Activated CD8-positive, alpha-beta memory T cell treated with anti-CD3 and anti-CD28 coated beads, Interleukin-2, amount 50 U/mL, for 24 hours (primary cell): ENCODE measurements around the gene SLC2A4RG.

Source experiments
- DNase-seq: peaks from one replicate; pipeline ENCODE4 v3.0.0-alpha.2; 2020; ENCODE audit errors: extremely low read depth

SLC2A4RG gene, protein sequence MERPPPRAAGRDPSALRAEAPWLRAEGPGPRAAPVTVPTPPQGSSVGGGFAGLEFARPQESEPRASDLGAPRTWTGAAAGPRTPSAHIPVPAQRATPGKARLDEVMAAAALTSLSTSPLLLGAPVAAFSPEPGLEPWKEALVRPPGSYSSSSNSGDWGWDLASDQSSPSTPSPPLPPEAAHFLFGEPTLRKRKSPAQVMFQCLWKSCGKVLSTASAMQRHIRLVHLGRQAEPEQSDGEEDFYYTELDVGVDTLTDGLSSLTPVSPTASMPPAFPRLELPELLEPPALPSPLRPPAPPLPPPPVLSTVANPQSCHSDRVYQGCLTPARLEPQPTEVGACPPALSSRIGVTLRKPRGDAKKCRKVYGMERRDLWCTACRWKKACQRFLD

DNA sequence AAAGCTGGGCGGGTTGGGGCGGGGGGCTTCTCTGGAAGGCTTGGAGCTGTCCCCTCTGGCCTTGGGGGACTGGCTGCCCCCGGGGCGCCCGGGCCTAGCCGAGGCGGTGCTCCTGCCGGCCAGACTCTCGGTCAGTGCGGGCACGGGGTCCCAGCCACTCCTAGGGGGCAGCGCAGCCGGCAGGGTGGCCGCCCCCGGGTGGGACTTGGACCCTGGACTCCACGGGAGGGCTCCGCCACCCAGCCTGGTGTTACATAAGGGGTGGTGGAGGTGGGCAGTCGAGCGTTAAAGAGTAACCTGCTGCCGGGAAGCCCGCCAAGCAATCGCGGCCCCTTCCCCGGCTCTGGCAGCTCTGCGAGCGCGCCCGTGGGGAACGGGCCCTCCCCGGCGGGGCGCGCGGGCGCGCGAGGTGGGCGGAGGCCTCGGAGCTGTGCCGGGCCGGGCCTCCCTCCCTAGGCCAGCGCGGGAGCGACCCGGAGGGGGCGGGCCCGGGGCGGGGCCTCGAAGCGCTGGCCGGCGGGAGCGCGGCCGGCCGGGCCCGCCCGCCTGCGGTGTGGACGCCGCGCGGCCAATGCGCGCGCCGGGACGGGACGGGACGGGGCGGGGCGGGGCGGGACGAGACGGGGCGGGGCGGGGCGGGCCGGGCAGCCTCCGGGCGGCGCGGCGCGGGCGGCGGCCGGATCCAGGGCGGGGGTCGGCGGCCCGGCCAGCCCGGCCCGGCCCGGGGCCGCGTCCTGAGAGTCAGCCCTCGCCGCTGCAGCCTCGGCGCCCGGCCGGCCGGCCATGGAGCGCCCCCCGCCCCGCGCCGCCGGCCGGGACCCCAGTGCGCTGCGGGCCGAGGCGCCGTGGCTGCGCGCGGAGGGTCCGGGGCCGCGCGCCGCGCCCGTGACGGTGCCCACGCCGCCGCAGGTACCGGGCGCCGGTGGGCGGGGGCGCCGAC is at the start of gene SLC2A4RG:
Gene SLC2A4RG (plus strand): TSS at position 647 of the 940 bp plus-strand sequence. CDS start 137 bp downstream, at position 784.
- DNase-seq: no peak

DNA sequence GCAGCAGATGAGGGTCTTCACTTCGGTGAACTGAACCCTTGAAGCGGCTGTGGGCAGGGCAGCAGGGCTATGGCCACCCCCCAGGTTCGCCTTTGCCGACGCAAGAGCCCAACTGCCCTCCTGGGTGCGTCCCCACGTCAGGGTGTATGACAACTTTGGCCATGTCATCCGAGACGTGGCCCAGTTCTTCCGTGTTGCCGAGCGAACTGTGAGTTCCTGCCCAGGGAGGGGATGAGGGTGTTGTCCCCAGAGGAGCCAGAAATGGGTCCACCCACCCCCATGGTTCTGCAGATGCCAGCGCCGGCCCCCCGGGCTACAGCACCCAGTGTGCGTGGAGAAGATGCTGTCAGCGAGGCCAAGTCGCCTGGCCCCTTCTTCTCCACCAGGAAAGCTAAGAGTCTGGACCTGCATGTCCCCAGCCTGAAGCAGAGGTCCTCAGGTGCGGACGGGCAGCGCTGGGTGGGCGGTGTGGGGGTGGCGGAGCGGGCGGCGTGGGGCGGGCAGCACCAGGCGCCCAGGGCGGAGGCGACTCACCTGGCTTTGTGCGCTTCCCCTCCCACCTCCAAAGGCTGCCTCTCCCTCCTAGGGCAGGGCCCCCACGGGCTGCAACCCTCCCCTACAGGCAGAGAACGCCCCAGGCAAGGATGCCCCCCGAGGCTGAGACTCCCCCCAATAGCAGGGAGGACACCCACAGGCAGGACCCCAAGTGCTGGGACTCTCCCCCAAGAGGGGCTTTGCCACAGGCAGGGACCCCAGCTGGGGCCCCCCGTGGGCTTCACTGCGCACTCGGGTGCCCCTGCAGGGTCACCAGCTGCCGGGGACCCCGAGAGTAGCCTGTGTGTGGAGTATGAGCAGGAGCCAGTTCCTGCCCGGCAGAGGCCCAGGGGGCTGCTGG is 49.3 kb upstream of the SLC2A4RG start:
- no peak for DNase-seq

DNA sequence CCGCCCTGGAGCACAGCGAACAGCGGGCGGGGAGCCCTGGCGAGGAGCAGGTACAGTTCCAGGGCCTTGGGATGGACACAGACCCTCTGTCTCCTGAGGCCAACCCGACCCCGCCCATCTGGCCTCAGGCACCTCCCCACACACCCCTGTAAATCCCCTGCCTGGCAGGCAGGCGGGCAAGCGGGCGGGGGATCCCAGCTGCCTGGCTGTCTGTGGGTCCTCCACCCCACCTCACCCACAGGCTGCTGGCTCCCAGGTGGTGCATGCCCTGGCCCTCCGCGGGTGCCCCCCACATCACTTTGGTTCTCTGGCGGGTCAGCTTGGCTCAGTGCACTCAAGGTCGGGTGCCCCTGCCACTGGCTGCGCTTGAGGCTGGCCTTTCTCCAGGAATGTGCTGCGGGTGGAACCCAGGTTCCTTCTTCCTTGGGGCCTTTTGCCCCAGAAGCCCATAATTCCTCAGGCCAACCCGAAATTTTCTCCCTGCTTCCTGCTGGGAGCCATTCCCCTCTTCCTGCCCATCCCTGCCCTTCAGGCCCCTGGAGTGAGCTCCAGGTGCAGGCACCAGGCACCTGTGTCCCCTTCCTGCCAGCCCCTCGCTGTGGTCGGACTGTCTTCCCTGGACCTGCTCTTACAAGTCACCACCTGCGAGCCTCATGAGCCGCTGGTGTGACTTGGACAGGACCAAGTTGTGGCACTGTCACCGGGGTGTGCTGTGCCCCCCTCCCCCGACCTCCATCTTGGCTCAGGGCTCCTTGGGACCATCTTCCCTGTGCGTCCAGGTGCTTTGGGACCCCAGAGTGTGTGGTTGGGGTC is 48.5 kb upstream of the SLC2A4RG start:
- DNase-seq: no peak

DNA sequence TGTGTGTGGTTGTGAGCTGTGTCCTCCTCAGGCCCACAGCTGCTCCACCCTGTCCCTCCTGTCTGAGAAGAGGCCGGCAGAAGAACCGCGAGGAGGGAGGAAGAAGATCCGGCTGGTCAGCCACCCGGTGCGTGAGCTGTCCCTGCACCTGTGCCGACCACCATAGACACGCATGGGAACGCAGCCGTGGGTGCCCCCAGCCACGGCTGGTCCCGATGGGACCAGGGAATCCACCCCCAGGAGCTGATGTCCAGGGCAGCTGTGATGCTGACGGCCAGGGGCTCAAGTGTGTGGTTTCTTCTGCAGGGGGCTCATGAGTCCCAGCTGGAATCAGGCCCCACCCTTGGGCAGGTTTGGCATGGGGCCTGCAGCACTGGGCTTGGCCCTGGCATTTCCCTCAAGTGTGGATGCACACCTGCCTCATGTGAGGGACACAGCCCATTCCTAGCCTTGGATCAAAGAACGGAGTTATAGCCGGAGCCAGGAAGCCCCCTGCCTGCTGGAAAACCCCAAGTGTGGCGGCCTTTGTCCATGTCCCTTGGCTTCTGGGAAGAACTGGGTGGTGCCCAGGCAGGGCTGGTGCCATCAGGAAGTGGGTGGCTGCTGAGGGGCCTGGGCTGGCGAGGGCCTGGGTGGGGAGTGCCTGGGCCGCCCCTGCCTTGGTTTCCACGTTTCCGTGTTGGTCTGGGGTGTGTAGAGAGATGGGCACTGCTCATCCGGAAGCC is 47.7 kb upstream of the SLC2A4RG start:
- no peak for DNase-seq

DNA sequence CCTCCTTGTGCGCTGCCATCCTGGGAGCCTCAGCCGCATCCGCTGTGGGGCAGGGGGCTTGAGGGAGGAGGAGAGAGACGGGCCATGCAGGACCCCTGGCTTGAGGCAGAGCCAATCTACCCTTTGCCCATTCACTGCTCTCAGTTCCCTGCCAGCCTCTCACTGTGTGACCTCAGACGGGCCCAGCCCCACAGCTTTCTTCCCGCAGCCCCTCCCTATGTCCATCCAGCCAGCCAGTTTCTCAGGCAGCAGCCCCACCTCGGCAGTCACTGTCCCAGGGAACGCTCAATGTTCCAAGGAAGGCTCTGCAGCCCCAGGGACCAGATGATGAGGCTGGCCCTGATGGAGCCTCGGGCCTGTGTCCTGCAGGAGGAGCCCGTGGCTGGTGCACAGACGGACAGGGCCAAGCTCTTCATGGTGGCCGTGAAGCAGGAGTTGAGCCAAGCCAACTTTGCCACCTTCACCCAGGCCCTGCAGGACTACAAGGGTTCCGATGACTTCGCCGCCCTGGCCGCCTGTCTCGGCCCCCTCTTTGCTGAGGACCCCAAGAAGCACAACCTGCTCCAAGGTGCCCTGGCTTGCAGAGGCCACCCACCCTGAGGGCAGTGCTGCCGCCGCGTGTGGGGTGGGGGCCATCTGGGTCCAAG is 47.0 kb upstream of the SLC2A4RG start:
- DNase-seq: no peak

DNA sequence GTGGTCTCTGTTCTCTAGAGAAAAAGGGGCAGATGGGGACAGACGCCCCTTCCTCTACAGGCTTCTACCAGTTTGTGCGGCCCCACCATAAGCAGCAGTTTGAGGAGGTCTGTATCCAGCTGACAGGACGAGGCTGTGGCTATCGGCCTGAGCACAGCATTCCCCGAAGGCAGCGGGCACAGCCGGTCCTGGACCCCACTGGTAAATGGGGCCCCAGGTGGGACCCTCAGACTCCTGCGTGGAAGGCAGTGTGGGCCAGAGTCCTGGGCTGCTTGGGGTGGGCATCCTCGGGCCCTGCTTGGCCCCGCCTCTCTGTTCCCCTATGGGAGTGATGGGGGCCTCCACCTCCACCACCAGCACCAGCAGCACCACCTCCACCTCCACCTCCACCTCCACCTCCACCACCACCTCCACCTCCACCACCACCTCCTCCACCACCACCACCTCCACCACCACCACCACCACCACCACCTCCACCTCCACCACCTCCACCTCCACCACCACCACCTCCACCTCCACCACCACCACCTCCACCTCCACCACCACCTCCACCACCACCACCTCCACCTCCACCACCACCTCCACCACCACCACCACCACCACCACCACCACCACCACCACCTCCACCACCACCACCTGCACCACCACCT is 46.4 kb upstream of the SLC2A4RG start:
- DNase-seq: no peak

DNA sequence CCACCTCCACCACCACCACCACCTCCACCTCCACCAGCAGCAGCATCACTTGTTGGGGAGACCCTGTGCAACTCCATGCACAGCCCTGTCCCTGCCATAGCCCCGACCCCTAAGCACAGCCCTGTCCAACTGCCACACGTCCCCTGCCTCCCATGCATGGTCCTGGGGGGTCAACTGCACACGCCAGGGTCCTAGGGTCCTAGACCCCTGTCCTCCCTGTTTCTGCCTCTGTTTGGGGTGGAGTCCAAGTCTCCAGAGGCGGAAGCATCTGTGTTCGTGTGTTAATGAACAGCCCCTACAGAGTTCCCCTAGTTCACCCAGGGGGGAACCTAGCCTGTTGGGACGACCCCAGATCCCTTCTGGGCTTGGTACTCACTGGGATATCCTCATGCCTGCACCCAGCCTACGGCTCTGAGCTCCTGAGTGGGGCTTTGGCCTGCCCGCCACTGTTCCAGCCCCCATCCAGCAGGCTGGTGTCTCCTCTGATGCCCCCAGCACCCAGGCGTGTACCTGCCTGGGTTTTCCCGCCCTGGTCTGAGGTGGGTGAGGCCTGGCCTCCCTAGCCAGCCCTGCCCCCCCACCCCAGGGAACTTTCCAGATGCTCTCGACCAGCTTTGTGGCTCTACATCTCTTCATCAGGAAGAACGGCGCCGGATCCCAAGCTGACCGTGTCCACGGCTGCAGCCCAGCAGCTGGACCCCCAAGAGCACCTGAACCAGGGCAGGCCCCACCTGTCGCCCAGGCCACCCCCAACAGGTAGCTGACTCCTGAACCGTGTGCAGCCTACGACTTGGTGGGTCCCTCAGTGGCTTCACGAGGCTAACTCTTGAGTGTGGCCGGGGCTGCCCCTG is 45.6 kb upstream of the SLC2A4RG start:
- DNase-seq: no peak

DNA sequence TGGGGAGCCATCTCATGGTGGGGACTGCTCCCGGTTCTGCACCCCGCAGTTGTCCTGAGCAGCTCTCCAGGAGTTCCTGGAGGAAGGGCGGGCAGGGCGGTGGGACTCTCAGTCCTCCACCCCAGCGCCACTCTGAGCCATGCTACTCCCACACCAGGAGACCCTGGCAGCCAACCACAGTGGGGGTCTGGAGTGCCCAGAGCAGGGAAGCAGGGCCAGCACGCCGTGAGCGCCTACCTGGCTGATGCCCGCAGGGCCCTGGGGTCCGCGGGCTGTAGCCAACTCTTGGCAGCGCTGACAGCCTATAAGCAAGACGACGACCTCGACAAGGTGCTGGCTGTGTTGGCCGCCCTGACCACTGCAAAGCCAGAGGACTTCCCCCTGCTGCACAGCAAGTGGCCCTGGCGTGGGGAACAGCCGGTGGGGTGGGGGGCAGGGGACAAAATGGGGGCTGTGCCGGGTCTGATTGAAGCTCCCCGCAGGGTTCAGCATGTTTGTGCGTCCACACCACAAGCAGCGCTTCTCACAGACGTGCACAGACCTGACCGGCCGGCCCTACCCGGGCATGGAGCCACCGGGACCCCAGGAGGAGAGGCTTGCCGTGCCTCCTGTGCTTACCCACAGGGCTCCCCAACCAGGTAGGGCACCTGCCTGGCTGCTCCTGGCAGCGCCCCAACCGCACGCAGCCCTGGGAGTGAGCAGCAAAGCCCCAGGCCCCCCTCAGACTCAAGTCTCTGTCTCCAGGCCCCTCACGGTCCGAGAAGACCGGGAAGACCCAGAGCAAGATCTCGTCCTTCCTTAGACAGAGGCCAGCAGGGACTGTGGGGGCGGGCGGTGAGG is 44.8 kb upstream of the SLC2A4RG start:
- DNase-seq: no peak

DNA sequence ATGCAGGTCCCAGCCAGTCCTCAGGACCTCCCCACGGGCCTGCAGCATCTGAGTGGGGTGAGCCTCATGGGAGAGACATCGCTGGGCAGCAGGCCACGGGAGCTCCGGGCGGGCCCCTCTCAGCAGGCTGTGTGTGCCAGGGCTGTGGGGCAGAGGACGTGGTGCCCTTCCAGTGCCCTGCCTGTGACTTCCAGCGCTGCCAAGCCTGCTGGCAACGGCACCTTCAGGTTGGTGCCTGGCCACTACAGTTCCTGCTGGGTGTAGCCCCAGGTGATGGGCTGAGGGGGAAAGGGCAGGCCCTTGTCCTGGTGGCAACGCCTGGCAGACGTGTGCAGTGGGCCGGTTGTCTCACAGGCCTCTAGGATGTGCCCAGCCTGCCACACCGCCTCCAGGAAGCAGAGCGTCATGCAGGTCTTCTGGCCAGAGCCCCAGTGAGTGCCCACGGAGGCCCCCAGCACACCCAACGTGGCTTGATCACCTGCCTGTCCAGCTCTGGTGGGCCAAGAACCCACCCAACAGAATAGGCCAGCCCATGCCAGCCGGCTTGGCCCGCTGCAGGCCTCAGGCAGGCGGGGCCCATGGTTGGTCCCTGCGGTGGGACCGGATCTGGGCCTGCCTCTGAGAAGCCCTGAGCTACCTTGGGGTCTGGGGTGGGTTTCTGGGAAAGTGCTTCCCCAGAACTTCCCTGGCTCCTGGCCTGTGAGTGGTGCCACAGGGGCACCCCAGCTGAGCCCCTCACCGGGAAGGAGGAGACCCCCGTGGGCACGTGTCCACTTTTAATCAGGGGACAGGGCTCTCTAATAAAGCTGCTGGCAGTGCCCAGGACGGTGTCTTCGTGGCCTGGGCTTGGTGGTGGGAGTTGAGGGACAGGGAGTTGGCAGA is 43.9 kb upstream of the SLC2A4RG start:
- DNase-seq: no peak

DNA sequence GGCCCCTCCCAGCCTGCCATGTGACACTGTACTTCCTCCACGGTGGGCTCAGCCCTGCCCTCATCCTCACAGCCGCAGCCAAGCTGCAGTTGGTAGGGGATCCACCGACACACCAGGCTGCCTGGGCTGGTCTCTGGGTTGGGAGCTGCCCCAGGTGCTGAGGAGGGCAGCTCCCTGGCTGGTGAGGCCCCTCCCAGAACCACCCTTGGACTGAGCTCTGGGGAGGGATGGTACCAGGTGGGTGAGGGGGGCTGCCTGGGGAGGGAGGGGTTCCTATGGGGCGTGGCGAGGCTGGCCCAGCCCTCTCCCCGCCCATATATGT is 43.3 kb upstream of the SLC2A4RG start:
- no peak for DNase-seq

DNA sequence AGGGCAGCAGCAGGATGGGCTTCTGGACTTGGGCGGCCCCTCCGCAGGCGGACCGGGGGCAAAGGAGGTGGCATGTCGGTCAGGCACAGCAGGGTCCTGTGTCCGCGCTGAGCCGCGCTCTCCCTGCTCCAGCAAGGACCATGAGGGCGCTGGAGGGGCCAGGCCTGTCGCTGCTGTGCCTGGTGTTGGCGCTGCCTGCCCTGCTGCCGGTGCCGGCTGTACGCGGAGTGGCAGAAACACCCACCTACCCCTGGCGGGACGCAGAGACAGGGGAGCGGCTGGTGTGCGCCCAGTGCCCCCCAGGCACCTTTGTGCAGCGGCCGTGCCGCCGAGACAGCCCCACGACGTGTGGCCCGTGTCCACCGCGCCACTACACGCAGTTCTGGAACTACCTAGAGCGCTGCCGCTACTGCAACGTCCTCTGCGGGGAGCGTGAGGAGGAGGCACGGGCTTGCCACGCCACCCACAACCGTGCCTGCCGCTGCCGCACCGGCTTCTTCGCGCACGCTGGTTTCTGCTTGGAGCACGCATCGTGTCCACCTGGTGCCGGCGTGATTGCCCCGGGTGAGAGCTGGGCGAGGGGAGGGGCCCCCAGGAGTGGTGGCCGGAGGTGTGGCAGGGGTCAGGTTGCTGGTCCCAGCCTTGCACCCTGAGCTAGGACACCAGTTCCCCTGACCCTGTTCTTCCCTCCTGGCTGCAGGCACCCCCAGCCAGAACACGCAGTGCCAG is 42.8 kb upstream of the SLC2A4RG start, which contains the start of gene TNFRSF6B:
Gene TNFRSF6B (plus strand): TSS at position 25 of the 729 bp plus-strand sequence. CDS start 116 bp downstream, at position 141.
- DNase-seq: no peak

DNA sequence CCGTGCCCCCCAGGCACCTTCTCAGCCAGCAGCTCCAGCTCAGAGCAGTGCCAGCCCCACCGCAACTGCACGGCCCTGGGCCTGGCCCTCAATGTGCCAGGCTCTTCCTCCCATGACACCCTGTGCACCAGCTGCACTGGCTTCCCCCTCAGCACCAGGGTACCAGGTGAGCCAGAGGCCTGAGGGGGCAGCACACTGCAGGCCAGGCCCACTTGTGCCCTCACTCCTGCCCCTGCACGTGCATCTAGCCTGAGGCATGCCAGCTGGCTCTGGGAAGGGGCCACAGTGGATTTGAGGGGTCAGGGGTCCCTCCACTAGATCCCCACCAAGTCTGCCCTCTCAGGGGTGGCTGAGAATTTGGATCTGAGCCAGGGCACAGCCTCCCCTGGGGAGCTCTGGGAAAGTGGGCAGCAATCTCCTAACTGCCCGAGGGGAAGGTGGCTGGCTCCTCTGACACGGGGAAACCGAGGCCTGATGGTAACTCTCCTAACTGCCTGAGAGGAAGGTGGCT is 42.2 kb upstream of the SLC2A4RG start:
- no peak for DNase-seq

DNA sequence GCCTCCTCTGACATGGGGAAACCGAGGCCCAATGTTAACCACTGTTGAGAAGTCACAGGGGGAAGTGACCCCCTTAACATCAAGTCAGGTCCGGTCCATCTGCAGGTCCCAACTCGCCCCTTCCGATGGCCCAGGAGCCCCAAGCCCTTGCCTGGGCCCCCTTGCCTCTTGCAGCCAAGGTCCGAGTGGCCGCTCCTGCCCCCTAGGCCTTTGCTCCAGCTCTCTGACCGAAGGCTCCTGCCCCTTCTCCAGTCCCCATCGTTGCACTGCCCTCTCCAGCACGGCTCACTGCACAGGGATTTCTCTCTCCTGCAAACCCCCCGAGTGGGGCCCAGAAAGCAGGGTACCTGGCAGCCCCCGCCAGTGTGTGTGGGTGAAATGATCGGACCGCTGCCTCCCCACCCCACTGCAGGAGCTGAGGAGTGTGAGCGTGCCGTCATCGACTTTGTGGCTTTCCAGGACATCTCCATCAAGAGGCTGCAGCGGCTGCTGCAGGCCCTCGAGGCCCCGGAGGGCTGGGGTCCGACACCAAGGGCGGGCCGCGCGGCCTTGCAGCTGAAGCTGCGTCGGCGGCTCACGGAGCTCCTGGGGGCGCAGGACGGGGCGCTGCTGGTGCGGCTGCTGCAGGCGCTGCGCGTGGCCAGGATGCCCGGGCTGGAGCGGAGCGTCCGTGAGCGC is 41.6 kb upstream of the SLC2A4RG start:
- no peak for DNase-seq

DNA sequence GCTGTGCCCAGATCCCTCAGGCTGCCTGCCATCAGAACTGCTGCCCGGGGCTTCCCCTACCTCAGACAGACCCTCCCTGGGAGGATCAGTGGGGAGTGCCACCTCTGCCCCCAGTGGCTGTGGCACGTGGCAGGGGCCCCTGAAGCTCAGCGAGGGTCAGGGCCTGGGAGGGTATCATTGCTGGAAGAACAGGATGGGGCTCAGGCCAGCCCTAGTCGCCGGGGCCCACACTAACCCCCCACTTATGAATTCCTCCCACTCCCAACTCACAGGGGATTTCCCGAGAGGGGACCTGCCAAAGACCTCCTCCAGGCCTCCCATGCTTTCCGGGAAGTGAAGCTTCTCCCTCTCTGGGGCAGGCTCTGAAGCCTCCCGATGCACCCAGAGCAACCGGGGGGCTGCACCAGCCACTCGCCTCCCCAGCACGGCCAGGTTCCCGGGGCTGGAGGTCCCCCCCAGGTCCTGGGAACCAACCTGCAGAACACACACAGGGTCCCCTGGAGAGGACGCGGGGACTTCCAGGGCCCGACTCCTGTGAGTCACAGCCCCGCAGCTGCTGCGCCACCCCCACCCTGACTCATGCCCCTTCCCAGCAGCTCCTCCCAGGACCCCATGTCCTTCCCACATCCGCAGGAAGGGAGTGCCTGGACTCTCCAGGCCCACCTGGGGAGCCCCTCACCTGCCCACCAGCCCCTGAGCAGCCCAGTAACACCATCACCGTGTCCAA is 40.7 kb upstream of the SLC2A4RG start:
- DNase-seq: no peak
